22Rv1 (cell line): ENCODE data around the gene PRRX1.

Experiments used
- CTCF ChIP-seq: fragments of 450-650 bp; IDR thresholded peaks from 2 replicates; pipeline ENCODE4 v1.5.1; 2017; ENCODE audit warnings: mild to moderate bottlenecking
- ZFX ChIP-seq: fragments of 450-650 bp; IDR thresholded peaks from 2 replicates; pipeline ENCODE4 v1.6.1; 2017; ENCODE audit warnings: antibody characterized with exemption, borderline replicate concordance

GRCh38 chr1:170707117-170707516, 43.2 kb downstream of the PRRX1 start:
- TF ChIP-seq CTCF (no peak), ZFX (no peak)
